IPS DF 4.7 (cell line): Measurements from ENCODE around the gene SPAG4.

Experiments used
- DNase-seq: peaks from one replicate; pipeline ENCODE4 v3.0.0-alpha.2; 2013; ENCODE audit warnings: low spot score; ENCODE audit errors: extremely low read depth

Gene SPAG4

GRCh38 chr20:35598899-35599775, 16.5 kb upstream of the SPAG4 start:
- DNase-seq, result no peak

- no peak for DNase-seq
These were observed 15.9 kb upstream of the SPAG4 start for GRCh38 chr20:35599776-35600120.

GRCh38 chr20:35600176-35600992, 15.2 kb upstream of the SPAG4 start:
- DNase-seq, result no peak

GRCh38 chr20:35600993-35601973, 14.3 kb upstream of the SPAG4 start:
- DNase-seq, result no peak

GRCh38 chr20:35601990-35602389, 13.6 kb upstream of the SPAG4 start:
- DNase-seq, result no peak

GRCh38 chr20:35602851-35603495, 12.7 kb upstream of the SPAG4 start:
- no peak for DNase-seq

- DNase-seq, result no peak
These were observed 11.8 kb upstream of the SPAG4 start for GRCh38 chr20:35603695-35604448.

- DNase-seq, result no peak
These were observed 11.2 kb upstream of the SPAG4 start for GRCh38 chr20:35604449-35604747.

GRCh38 chr20:35606127-35606526, 9.5 kb upstream of the SPAG4 start:
- no peak for DNase-seq

- no peak for DNase-seq
These were observed 8.5 kb upstream of the SPAG4 start for GRCh38 chr20:35607003-35607735.

GRCh38 chr20:35610833-35611427, 4.7 kb upstream of the SPAG4 start:
- no peak for DNase-seq

GRCh38 chr20:35611482-35611881, 4.1 kb upstream of the SPAG4 start:
- DNase-seq, result no peak

GRCh38 chr20:35616465-35617396, 1.1 kb downstream of the SPAG4 start:
- DNase-seq, result peak; percentile 98

GRCh38 chr20:35617397-35618262, 2.0 kb downstream of the SPAG4 start:
- DNase-seq, result no peak

- no peak for DNase-seq
These were observed 2.9 kb downstream of the SPAG4 start for GRCh38 chr20:35618263-35619131.
